Measurements from ENCODE around the gene ZNF710.

ZNF710 gene

GRCh38 chr15:90074916-90075315 lies 73.8 kb downstream of the ZNF710 start:
- H3K18ac ChIP-seq (ENCODE audit: low read length), result peak overlapping the region; percentile 81
- H2AK5ac ChIP-seq (ENCODE audit: low read length), result no peak overlapping the region
- no peak overlapping the region for H3K4me2 ChIP-seq (ENCODE audit: low read length)
- no CpG with 5 or more reads among the region's 5 CpGs for WGBS (ENCODE audit: extremely low coverage, insufficient coverage, low lambda C conversion rate)
- H3K9ac ChIP-seq (ENCODE audit: low read length), result peak overlapping the region; percentile 7
- H3K4ac ChIP-seq (ENCODE audit: low read depth, low read length), result peak overlapping the region; percentile 87
- peaks cover 5% of the 10 kb centered on the region for H3K79me1 ChIP-seq (ENCODE audit: low read length)
- H3K23ac ChIP-seq (ENCODE audit: low read length), result no peak overlapping the region
- H3K79me2 ChIP-seq (ENCODE audit: control insufficient read depth, insufficient read depth, low read length), result no peaks in the 10 kb centered on the region
- H2BK15ac ChIP-seq (replicated peaks; ENCODE audit: low read depth), result no peak overlapping the region
- H2BK5ac ChIP-seq (ENCODE audit: low read length), result peak overlapping the region; percentile 48
- H4K5ac ChIP-seq (ENCODE audit: low read length), result no peak overlapping the region
- peak overlapping the region; percentile 86 for H3K27ac ChIP-seq (ENCODE audit: low read depth, low read length)
- peak overlapping the region; percentile 53 for H3K56ac ChIP-seq (ENCODE audit: low read length)
- H4K8ac ChIP-seq (ENCODE audit: low read depth, low read length), result no peak overlapping the region
- peak; percentile 65 for DNase-seq
- H3K36me3 ChIP-seq (ENCODE audit: control insufficient read depth, insufficient read depth, low read length), result peaks cover 9% of the 10 kb centered on the region
- no peak overlapping the region for H3K4me3 ChIP-seq (ENCODE audit: low read length)
- peaks cover 13% of the 10 kb centered on the region for H3K4me1 ChIP-seq (ENCODE audit: control insufficient read depth, low read depth, low read length)
- no peaks in the 10 kb centered on the region for H3K27me3 ChIP-seq (ENCODE audit: insufficient read depth, low read length, poor library complexity)
- H2BK120ac ChIP-seq (ENCODE audit: low read depth, low read length), result no peak overlapping the region

- Histone ChIP-seq H3K27me3 (ENCODE audit: insufficient read depth, low read length, poor library complexity) (no peaks in the 10 kb centered on the region), H3K4ac (ENCODE audit: low read depth, low read length) (no peak overlapping the region), H3K4me3 (ENCODE audit: low read length) (no peak overlapping the region), H3K4me2 (ENCODE audit: low read length) (no peak overlapping the region), H2AK5ac (ENCODE audit: low read length) (peak overlapping the region; percentile 77), H3K56ac (ENCODE audit: low read length) (peak overlapping the region; percentile 53), H2BK120ac (ENCODE audit: low read depth, low read length) (peak overlapping the region; percentile 16), H3K23ac (ENCODE audit: low read length) (no peak overlapping the region), H3K18ac (ENCODE audit: low read length) (no peak overlapping the region), H3K79me1 (ENCODE audit: low read length) (peaks cover 5% of the 10 kb centered on the region), H4K5ac (ENCODE audit: low read length) (no peak overlapping the region), H2BK5ac (ENCODE audit: low read length) (peak overlapping the region; percentile 83), H3K4me1 (ENCODE audit: control insufficient read depth, low read depth, low read length) (peaks cover 13% of the 10 kb centered on the region), H3K27ac (ENCODE audit: low read depth, low read length) (peak overlapping the region; percentile 86), H3K79me2 (ENCODE audit: control insufficient read depth, insufficient read depth, low read length) (no peaks in the 10 kb centered on the region), H2BK15ac (replicated peaks; ENCODE audit: low read depth) (no peak overlapping the region), H4K8ac (ENCODE audit: low read depth, low read length) (no peak overlapping the region), H3K9ac (ENCODE audit: low read length) (peak overlapping the region; percentile 43), H3K36me3 (ENCODE audit: control insufficient read depth, insufficient read depth, low read length) (peaks cover 9% of the 10 kb centered on the region)
- no CpG with 5 or more reads among the region's 13 CpGs for WGBS (ENCODE audit: extremely low coverage, insufficient coverage, low lambda C conversion rate)
- DNase-seq, result peak; percentile 95
Measured at GRCh38 chr15:90075420-90076289, 74.5 kb downstream of the ZNF710 start.

GRCh38 chr15:90076716-90077115 lies 75.6 kb downstream of the ZNF710 start:
- Histone ChIP-seq H2BK5ac (ENCODE audit: low read length) (no peak overlapping the region), H3K4me1 (ENCODE audit: control insufficient read depth, low read depth, low read length) (peaks cover 13% of the 10 kb centered on the region), H3K27me3 (ENCODE audit: insufficient read depth, low read length, poor library complexity) (no peaks in the 10 kb centered on the region), H2AK5ac (ENCODE audit: low read length) (no peak overlapping the region), H3K4me2 (ENCODE audit: low read length) (no peak overlapping the region), H4K8ac (ENCODE audit: low read depth, low read length) (no peak overlapping the region), H2BK15ac (replicated peaks; ENCODE audit: low read depth) (no peak overlapping the region), H3K9ac (ENCODE audit: low read length) (no peak overlapping the region), H3K23ac (ENCODE audit: low read length) (no peak overlapping the region), H3K79me1 (ENCODE audit: low read length) (peaks cover 5% of the 10 kb centered on the region), H3K56ac (ENCODE audit: low read length) (no peak overlapping the region), H3K27ac (ENCODE audit: low read depth, low read length) (no peak overlapping the region), H3K4me3 (ENCODE audit: low read length) (no peak overlapping the region), H4K5ac (ENCODE audit: low read length) (no peak overlapping the region), H3K18ac (ENCODE audit: low read length) (no peak overlapping the region), H2BK120ac (ENCODE audit: low read depth, low read length) (no peak overlapping the region), H3K79me2 (ENCODE audit: control insufficient read depth, insufficient read depth, low read length) (no peaks in the 10 kb centered on the region), H3K4ac (ENCODE audit: low read depth, low read length) (no peak overlapping the region), H3K36me3 (ENCODE audit: control insufficient read depth, insufficient read depth, low read length) (peaks cover 9% of the 10 kb centered on the region)
- DNase-seq, result peak; percentile 70
- WGBS (ENCODE audit: extremely low coverage, insufficient coverage, low lambda C conversion rate), result no CpG with 5 or more reads among the region's 6 CpGs

- Histone ChIP-seq H3K36me3 (ENCODE audit: control insufficient read depth, insufficient read depth, low read length) (peaks cover 9% of the 10 kb centered on the region), H2AK5ac (ENCODE audit: low read length) (no peak overlapping the region), H3K23ac (ENCODE audit: low read length) (no peak overlapping the region), H3K18ac (ENCODE audit: low read length) (no peak overlapping the region), H2BK120ac (ENCODE audit: low read depth, low read length) (no peak overlapping the region), H2BK5ac (ENCODE audit: low read length) (no peak overlapping the region), H2BK15ac (replicated peaks; ENCODE audit: low read depth) (no peak overlapping the region), H4K8ac (ENCODE audit: low read depth, low read length) (no peak overlapping the region), H3K4me1 (ENCODE audit: control insufficient read depth, low read depth, low read length) (peaks cover 12% of the 10 kb centered on the region), H3K79me2 (ENCODE audit: control insufficient read depth, insufficient read depth, low read length) (no peaks in the 10 kb centered on the region), H3K4me3 (ENCODE audit: low read length) (no peak overlapping the region), H3K27ac (ENCODE audit: low read depth, low read length) (no peak overlapping the region), H3K27me3 (ENCODE audit: insufficient read depth, low read length, poor library complexity) (no peaks in the 10 kb centered on the region), H3K56ac (ENCODE audit: low read length) (no peak overlapping the region), H3K4ac (ENCODE audit: low read depth, low read length) (no peak overlapping the region), H4K5ac (ENCODE audit: low read length) (no peak overlapping the region), H3K79me1 (ENCODE audit: low read length) (no peaks in the 10 kb centered on the region), H3K4me2 (ENCODE audit: low read length) (no peak overlapping the region), H3K9ac (ENCODE audit: low read length) (no peak overlapping the region)
- WGBS (ENCODE audit: extremely low coverage, insufficient coverage, low lambda C conversion rate), result no CpG with 5 or more reads among the region's 7 CpGs
- no peak for DNase-seq
Measured at GRCh38 chr15:90078965-90079364, 77.8 kb downstream of the ZNF710 start.

GRCh38 chr15:90079619-90080457 lies 78.7 kb downstream of the ZNF710 start:
- Histone ChIP-seq H3K4ac (ENCODE audit: low read depth, low read length) (no peak overlapping the region), H3K36me3 (ENCODE audit: control insufficient read depth, insufficient read depth, low read length) (peaks cover 10% of the 10 kb centered on the region), H2BK15ac (replicated peaks; ENCODE audit: low read depth) (no peak overlapping the region), H3K79me2 (ENCODE audit: control insufficient read depth, insufficient read depth, low read length) (no peaks in the 10 kb centered on the region), H3K4me3 (ENCODE audit: low read length) (no peak overlapping the region), H2BK120ac (ENCODE audit: low read depth, low read length) (no peak overlapping the region), H3K4me2 (ENCODE audit: low read length) (no peak overlapping the region), H2AK5ac (ENCODE audit: low read length) (no peak overlapping the region), H3K23ac (ENCODE audit: low read length) (no peak overlapping the region), H3K27ac (ENCODE audit: low read depth, low read length) (no peak overlapping the region), H3K56ac (ENCODE audit: low read length) (no peak overlapping the region), H3K27me3 (ENCODE audit: insufficient read depth, low read length, poor library complexity) (no peaks in the 10 kb centered on the region), H3K79me1 (ENCODE audit: low read length) (no peaks in the 10 kb centered on the region), H3K9ac (ENCODE audit: low read length) (no peak overlapping the region), H4K5ac (ENCODE audit: low read length) (no peak overlapping the region), H3K4me1 (ENCODE audit: control insufficient read depth, low read depth, low read length) (peaks cover 9% of the 10 kb centered on the region), H4K8ac (ENCODE audit: low read depth, low read length) (no peak overlapping the region), H3K18ac (ENCODE audit: low read length) (no peak overlapping the region), H2BK5ac (ENCODE audit: low read length) (no peak overlapping the region)
- no peak for DNase-seq
- WGBS (ENCODE audit: extremely low coverage, insufficient coverage, low lambda C conversion rate), result no CpG with 5 or more reads among the region's 28 CpGs

Measured in mesendoderm (in vitro differentiated cells).